Amygdala (tissue), 56 donors: Measurements from ENCODE around the gene FRMD6.
"Not testable (repeated sequence)": the region's sequence is repeated elsewhere in the genome, so short reads cannot be mapped to it uniquely, and the experiment has no call there.

Experiments
- DNase-seq, 56 donors: peaks; one replicate each; lab custom pipeline; 2025; lab: John Stamatoyannopoulos, UW

Gene FRMD6

GRCh38 chr14:51765726-51766125, 114.0 kb downstream of the FRMD6 start:
- not testable (repeated sequence) for DNase-seq

DNA sequence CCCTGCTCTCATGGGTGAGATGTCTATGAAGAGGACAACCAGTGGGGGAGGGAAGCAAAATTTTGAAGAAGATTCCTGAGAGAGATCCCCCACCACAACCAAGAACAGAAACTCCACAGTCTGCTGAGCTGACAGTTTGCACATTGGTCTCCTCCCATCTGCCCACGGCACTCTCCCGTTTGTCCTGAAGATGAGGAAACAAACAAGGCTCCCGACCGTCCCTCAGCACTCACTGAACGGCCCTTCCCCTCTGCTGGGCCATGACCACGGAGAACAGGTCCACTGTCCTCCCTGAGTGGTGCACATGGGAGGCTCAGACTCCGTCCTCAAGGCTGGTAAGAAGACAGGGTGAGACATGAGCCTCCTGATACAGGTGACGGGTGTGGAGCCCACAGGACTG, 114.9 kb downstream of the FRMD6 start:
- peak in 3 of 56 donors; percentile 4 to 5 (median 5) for DNase-seq

GRCh38 chr14:51769261-51769660, 117.6 kb downstream of the FRMD6 start:
- DNase-seq, result not testable (repeated sequence)

- no peak for DNase-seq
Observed at GRCh38 chr14:51774209-51774608, 122.5 kb downstream of the FRMD6 start.

- peak in 46 of 56 donors; percentile 2 to 63 (median 20) for DNase-seq
Observed at GRCh38 chr14:51776102-51776894, 124.6 kb downstream of the FRMD6 start.

GRCh38 chr14:51780006-51780692, 128.4 kb downstream of the FRMD6 start:
- peak in 50 of 56 donors; percentile 2 to 84 (median 42) for DNase-seq
